Measurements from ENCODE around the gene ZFP64.

ZFP64 gene

DNA sequence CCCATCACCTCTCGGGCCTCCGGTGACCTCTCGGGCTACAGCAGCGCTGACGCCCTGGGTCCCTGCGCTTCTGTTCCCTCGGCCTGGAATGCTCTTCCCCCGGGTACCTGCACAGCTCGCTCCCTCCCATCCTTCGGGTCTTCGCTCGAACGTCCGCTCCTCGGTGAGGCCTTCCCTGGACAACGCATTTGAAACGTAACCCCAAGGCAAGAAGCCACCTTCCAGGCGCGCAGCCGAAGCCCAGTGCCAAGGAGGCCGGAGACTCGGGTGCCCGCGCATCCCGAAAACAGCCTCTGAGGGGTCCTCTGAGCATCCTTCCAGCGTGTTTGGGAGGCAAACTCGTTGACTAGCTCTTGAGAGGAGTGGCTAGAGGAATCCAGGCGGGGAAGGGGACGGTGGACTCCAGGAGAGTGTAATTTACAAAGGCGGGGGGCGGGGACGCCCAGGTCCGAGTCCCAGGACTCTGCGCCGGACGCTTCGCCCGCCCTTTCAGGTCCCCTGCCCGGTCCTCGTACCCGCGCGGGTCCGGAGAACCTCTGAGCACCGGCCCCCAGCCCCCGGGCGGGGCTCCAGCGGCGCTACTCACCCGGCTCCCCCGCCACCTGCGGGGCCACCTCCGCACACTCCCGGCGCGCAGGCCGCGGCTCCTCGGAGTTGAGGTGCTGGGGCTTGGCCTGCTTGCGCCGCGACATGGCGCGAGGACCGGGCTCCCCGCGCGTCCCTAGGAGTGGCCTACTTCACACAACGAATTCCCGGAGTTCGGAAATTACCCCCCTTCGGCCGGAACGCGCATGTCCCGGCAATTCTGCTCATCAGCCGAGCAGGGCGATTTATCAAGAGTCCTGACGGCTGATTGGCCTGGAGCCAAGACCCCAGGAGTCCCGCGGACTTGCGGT lies 86.8 kb downstream of the ZFP64 start:
- no peak for DNase-seq (ENCODE audit: low read depth in 2 of 2)

DNA sequence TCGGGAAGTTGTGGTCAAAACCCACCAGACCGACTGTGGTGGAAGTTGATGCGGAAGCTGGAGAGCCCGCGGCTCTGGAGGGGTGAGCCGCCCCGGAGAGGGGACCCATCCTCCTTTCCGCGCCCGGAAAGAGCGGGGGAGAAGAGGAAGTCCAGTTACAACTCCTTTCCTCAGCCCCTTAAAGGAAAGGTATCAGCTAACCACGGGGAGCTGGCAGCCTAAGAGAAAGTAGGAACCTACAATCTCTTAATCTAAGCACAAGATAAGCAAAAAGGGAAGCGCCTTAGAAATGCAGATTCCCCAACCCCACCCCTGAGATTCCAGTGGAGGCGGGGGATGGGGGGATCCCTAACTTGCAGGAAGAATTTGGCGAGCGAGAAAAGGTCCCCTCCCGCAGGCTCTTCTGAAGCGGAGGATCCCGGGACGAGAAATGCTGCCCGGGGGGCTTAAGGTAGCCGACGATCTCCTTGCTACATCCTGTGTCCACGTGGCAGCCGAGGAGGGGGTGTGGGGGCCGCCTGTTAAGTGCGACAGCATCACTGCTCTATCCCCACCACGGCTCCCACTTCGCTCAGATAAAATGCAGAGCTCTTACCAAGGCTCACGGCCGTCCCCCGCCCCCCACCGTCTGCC lies 87.5 kb downstream of the ZFP64 start:
- DNase-seq (ENCODE audit: low read depth in 2 of 2), result no peak

- no peak for DNase-seq (ENCODE audit: low read depth in 2 of 2)
These were observed 88.2 kb downstream of the ZFP64 start for GRCh38 chr20:52103335-52103912.

- DNase-seq (ENCODE audit: low read depth in 2 of 2), result no peak
These were observed 89.0 kb downstream of the ZFP64 start for GRCh38 chr20:52102559-52102958.

GRCh38 chr20:52102126-52102525 lies 89.5 kb downstream of the ZFP64 start:
- DNase-seq (ENCODE audit: low read depth in 2 of 2), result no peak
